Adrenal gland (tissue), 12 donors: ENCODE measurements around the gene DGKQ. TPM values are rescaled to one million over a fixed set of nuclear protein-coding genes. Genes with fewer than 3 reads are reported as not detected.

ENCODE experiments used
- DNase-seq, 7 donors: peaks; one replicate each; pipeline ENCODE4 v3.0.0-alpha.2; 2019 to 2020
- H3K27ac ChIP-seq, 5 donors: fragments of 200-600 bp; sonication (generic) in 4 of 5; 1 replicate in 3 of 5; 2 replicates in 2 of 5; pipeline versions ENCODE4 v1.5.1 to v1.8.0; 2016 to 2020; ENCODE audit warnings: mild to moderate bottlenecking in 1 of 5
- H3K27me3 ChIP-seq: fragments of 200-600 bp; 2 replicates; pipeline ENCODE4 v1.8.0; 2021
- H3K36me3 ChIP-seq, 2 donors: fragments of 200-600 bp; replicated peaks in 1 of 2; 1 replicate in 1 of 2; 2 replicates in 1 of 2; pipeline versions ENCODE4 v1.5.1 to v1.8.0; 2018 to 2022
- H3K4me1 ChIP-seq, 2 donors: fragments of 200-600 bp; replicated peaks in 1 of 2; 1 replicate in 1 of 2; 2 replicates in 1 of 2; pipeline versions ENCODE4 v1.5.1 to v1.8.0; 2018 to 2021
- H3K4me3 ChIP-seq, 4 donors: fragments of 200-600 bp; sonication (generic) in 3 of 4; one replicate each; pipeline ENCODE4 v1.5.1; 2016 to 2018
- H3K9me3 ChIP-seq, 3 donors: fragments of 200-600 bp; sonication (generic) in 1 of 3; replicated peaks in 1 of 3; 1 replicate in 2 of 3; 2 replicates in 1 of 3; pipeline versions ENCODE4 v1.5.1 to v1.8.0; 2016 to 2021
- CTCF ChIP-seq, 6 experiments: fragments of 450-650 bp in 4 of 6; fragments of 200-600 bp in 2 of 6; sonication (generic) in 1 of 6; IDR thresholded peaks; 1 replicate in 5 of 6; 2 replicates in 1 of 6; pipeline versions ENCODE4 v1.5.1 to v1.8.0; 2016 to 2021; ENCODE audit warnings: antibody characterized with exemption in 6 of 6, mild to moderate bottlenecking in 2 of 6, moderate library complexity in 1 of 6
- POLR2A ChIP-seq, 2 donors: fragments of 450-650 bp; IDR thresholded peaks; one replicate each; pipeline ENCODE4 v1.6.1; 2017; ENCODE audit warnings: antibody characterized with exemption in 2 of 2, mild to moderate bottlenecking in 2 of 2, moderate library complexity in 1 of 2
- WGBS, 4 donors: extraction: QIAGEN DNeasy Blood & Tissue Kit in 2 of 4; methylation state at CpG; one replicate each; pipeline versions ENCODE4 v1.1.5 to v1.1.7; 2013 to 2017; 5-methylcytosine and 5-hydroxymethylcytosine counted together
- intact Hi-C, 2 donors: fragments of 100-400 bp; cut with DNase I; formaldehyde crosslinking; loops; one replicate each; pipeline versions ENCODE4 v1.14.1 to v1.15.0; 2022 to 2023
- polyA plus RNA-seq, 3 donors: library from polyadenylated mRNA; stranded (reverse); fragments of 200-250 nt in 2 of 3; fragments of 350-450 nt in 1 of 3; fragmentation: Illumina TruSeq in 1 of 3; extraction: RNeasy Lipid Tissue Mini Kit (QIAGEN cat#74804) in 1 of 3; gene quantifications; one replicate each; pipeline ENCODE4 v1.2.3, GENCODE V29; 2013 to 2014
- total RNA-seq, 9 donors: library from RNA; depleted of rRNA in 4 of 9; stranded (reverse); fragments of >200 nt in 4 of 9; fragments of 120-200 nt in 1 of 9; fragmentation: NEBNext Ultra II Directional in 1 of 9; extraction: Animal tissue kit (Norgen Biotek cat#: 25700) in 1 of 9; gene quantifications; one replicate each; pipeline versions ENCODE4 v1.1.0 to v1.2.4, GENCODE V29; 2013 to 2023
- donor health status: healthy with polysubstance abuse.
- donor health status: Bipolar disorder and iron deficiency.
- donor health status: DM: yes; HTN: yes; CAD: no.
- donor health status: DM: no; HTN: no; CAD: no.
- donor health status: DM: no; HTN: no; CAD: no.
- donor health status: DM: yes; HTN: yes; CAD: no.

Gene DGKQ
- total and polyA plus RNA-seq, 12 donors: 0.55 to 16.5 (median 12.5) TPM

DNA sequence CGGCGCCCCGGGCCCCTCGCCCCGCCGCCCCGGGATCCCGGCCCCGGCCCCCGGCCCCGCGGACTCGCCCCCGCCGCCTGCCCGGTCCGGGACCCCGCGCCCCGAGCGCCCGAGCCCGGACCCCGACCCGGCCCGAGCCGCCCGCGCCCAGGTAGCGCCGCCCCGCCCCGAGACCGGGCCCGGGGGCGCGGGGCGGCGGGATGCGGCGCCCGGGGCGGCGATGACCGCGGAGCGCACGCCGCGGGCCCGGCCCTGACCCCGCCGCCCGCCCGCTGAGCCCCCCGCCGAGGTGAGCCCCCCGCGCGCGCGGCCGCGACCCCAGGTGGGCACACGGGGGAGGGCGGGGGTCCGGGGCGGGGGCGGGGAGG is 38.3 kb upstream of the DGKQ start:
- no peaks in the 10 kb centered on the region for H3K36me3 ChIP-seq
- 1% methylated on average over 33 to 67 of the region's 69 CpGs; no CpG with 5 or more reads in 2 of the 4 donors for WGBS, 4 donors
- H3K27ac ChIP-seq: peak overlapping the region in 1 of 5 donors; percentile 90
- H3K9me3 ChIP-seq: no peaks in the 10 kb centered on the region
- H3K27me3 ChIP-seq: peaks cover 4% of the 10 kb centered on the region
- intact Hi-C loops: no loop called here
- no peak for TF ChIP-seq CTCF (IDR thresholded peaks at IDR 0.05)
- no peak for TF ChIP-seq POLR2A (IDR thresholded peaks at IDR 0.05)
- H3K4me1 ChIP-seq: peaks cover 29 to 58% of the 10 kb centered on the region in 2 donors
- peak overlapping the region in 1 of 4 donors; percentile 80 for H3K4me3 ChIP-seq
- DNase-seq: no peak

GRCh38 chr4:1011022-1011665 is 37.8 kb upstream of the DGKQ start, which contains the start of gene FGFRL1:
Gene FGFRL1 (plus strand): TSS chr4:1011626. CDS start chr4:1012486, 860 bp downstream.
- 0 to 2% (median 1%) methylated on average over 8 to 87 of the region's 89 CpGs; no CpG with 5 or more reads in 1 of the 4 donors for WGBS, 4 donors
- intact Hi-C loops: no loop called here
- DNase-seq: peak; percentile 92 to 97 (median 95)

GRCh38 chr4:1010395-1011021 is 37.1 kb upstream of the DGKQ start:
- peak overlapping the region in 4 of 5 donors; percentile 30 to 90 (median 64) for H3K27ac ChIP-seq
- H3K9me3 ChIP-seq: no peaks in the 10 kb centered on the region
- peak overlapping the region in 2 of 4 donors; percentile 35 to 55 for H3K4me3 ChIP-seq
- H3K27me3 ChIP-seq: peaks cover 4% of the 10 kb centered on the region
- H3K36me3 ChIP-seq: no peaks in the 10 kb centered on the region
- peaks cover 26 to 49% of the 10 kb centered on the region in 2 donors for H3K4me1 ChIP-seq
- peak; percentile 57 to 89 (median 84) for DNase-seq
- TF ChIP-seq CTCF (IDR thresholded peaks at IDR 0.05) (no peak), POLR2A (IDR thresholded peaks at IDR 0.05) (peak in 1 of 2 donors; percentile 24)
- intact Hi-C loops: no loop called here
- 0 to 3% (median 2%) methylated on average over 8 to 36 of the region's 36 CpGs for WGBS, 4 donors

More at GRCh38 chr4:1011022-1011665, 37.8 kb upstream of the DGKQ start, which contains the start of gene FGFRL1:
- peak within 1 kb of the TSS; percentile 11 to 90 (median 73) for H3K27ac ChIP-seq
- H3K27me3 ChIP-seq: peaks cover 4% of the 10 kb centered on the region
- no peaks in the 10 kb centered on the region for H3K36me3 ChIP-seq
- no peaks in the 10 kb centered on the region for H3K9me3 ChIP-seq
- H3K4me1 ChIP-seq: peaks cover 29 to 55% of the 10 kb centered on the region in 2 donors
- H3K4me3 ChIP-seq: peak within 1 kb of the TSS in 2 of 4 donors; percentile 45 to 80
- TF ChIP-seq CTCF (IDR thresholded peaks at IDR 0.05): no peak
- peak in 1 of 2 donors; percentile 48 for TF ChIP-seq POLR2A (IDR thresholded peaks at IDR 0.05)
